IMR-90 (cell line): ENCODE results near the gene ZNF408. TPM values are rescaled to one million over a fixed set of nuclear protein-coding genes. Genes with fewer than 3 reads are reported as not detected.

Source experiments
- ATAC-seq: fragments of 200-7000 bp; cut with Tn5 transposase; 2 replicates; pipeline ENCODE4 v1.9.1; 2020; ENCODE audit warnings: low read depth, mild to moderate bottlenecking, moderate library complexity
- BruUV-seq: library from RNA; stranded (reverse); fragments of 400-500 nt; replicated peaks from 2 replicates; lab custom pipeline; 2021; lab: Mats Ljungman, UMichigan
- CTCF ChIA-PET: fragments of 300-600 bp; formaldehyde crosslinking; extraction: SDS; loops from one replicate; lab custom pipeline; 2021; ENCODE audit warnings: antibody characterized with exemption; lab: Yijun Ruan, JAX
- POLR2A ChIA-PET: fragments of 300-600 bp; sonication (Branson Sonifier 250); formaldehyde crosslinking; loops from one replicate; lab custom pipeline; 2022; ENCODE audit warnings: antibody characterized with exemption; ENCODE audit not compliant: unreplicated experiment; lab: Charles Lee
- DNase-seq: peaks from one replicate; pipeline ENCODE4 v3.0.0; 2013
- H2AFZ ChIP-seq: replicated peaks from 2 replicates; pipeline ENCODE3; 2013; ENCODE audit warnings: low read length, mild to moderate bottlenecking; ENCODE audit not compliant: poor library complexity
- H2AK5ac ChIP-seq: 2 replicates; pipeline ENCODE4 v1.6.1; 2013; ENCODE audit warnings: low read depth, low read length, inconsistent platforms
- H2AK9ac ChIP-seq: replicated peaks from 2 replicates; pipeline ENCODE3; 2013; ENCODE audit warnings: mild to moderate bottlenecking, low read depth, low read length, moderate library complexity; ENCODE audit not compliant: poor library complexity
- H2BK120ac ChIP-seq: 2 replicates; pipeline ENCODE4 v1.6.1; 2013; ENCODE audit warnings: low read depth, low read length, inconsistent platforms
- H2BK15ac ChIP-seq: 3 replicates; pipeline ENCODE4 v1.6.1; 2013; ENCODE audit warnings: low read depth, low read length, inconsistent platforms
- H2BK20ac ChIP-seq: 2 replicates; pipeline ENCODE4 v1.6.1; 2013; ENCODE audit warnings: low read depth, mild to moderate bottlenecking, inconsistent platforms, low read length, moderate library complexity
- H2BK5ac ChIP-seq: 2 replicates; pipeline ENCODE4 v1.6.1; 2013; ENCODE audit warnings: mild to moderate bottlenecking, low read depth, low read length, inconsistent platforms; ENCODE audit not compliant: poor library complexity, severe bottlenecking
- H3K14ac ChIP-seq: replicated peaks from 2 replicates; pipeline ENCODE4 v1.6.1; 2013; ENCODE audit warnings: low read depth, low read length, inconsistent platforms
- H3K18ac ChIP-seq: 2 replicates; pipeline ENCODE4 v1.6.1; 2013; ENCODE audit warnings: low read depth, low read length, control low read depth
- H3K23ac ChIP-seq: 2 replicates; pipeline ENCODE4 v1.6.1; 2013; ENCODE audit warnings: low read depth, low read length, inconsistent platforms
- H3K27ac ChIP-seq: 2 replicates; pipeline ENCODE4 v1.5.1; 2013; ENCODE audit warnings: mild to moderate bottlenecking, control low read depth, low read length; ENCODE audit not compliant: insufficient read depth
- H3K27me3 ChIP-seq: 2 replicates; pipeline ENCODE4 v1.6.1; 2013; ENCODE audit warnings: low read length; ENCODE audit not compliant: control insufficient read depth, insufficient read depth
- H3K36me3 ChIP-seq: 2 replicates; pipeline ENCODE4 v1.6.1; 2013; ENCODE audit warnings: low read length, mixed read lengths; ENCODE audit not compliant: control insufficient read depth, insufficient read depth
- H3K4ac ChIP-seq: 2 replicates; pipeline ENCODE4 v1.6.1; 2013; ENCODE audit warnings: low read depth, low read length, inconsistent platforms
- H3K4me1 ChIP-seq: 2 replicates; pipeline ENCODE4 v1.6.1; 2013; ENCODE audit warnings: low read length, mixed read lengths; ENCODE audit not compliant: control insufficient read depth, insufficient read depth
- H3K4me2 ChIP-seq: 2 replicates; pipeline ENCODE4 v1.6.1; 2013; ENCODE audit warnings: low read depth, mild to moderate bottlenecking, control low read depth, low read length, moderate library complexity
- H3K4me3 ChIP-seq: 2 replicates; pipeline ENCODE4 v1.5.1; 2013; ENCODE audit warnings: low read depth, mild to moderate bottlenecking, control low read depth, low read length, moderate library complexity; ENCODE audit not compliant: insufficient read depth
- H3K56ac ChIP-seq: 2 replicates; pipeline ENCODE4 v1.6.1; 2013; ENCODE audit warnings: low read length, inconsistent platforms; ENCODE audit not compliant: insufficient read depth; ENCODE audit errors: extremely low read depth
- H3K79me1 ChIP-seq, 2 experiments: 2 replicates each; pipeline ENCODE4 v1.6.1; 2013; ENCODE audit warnings: low read length in 2 of 2, inconsistent platforms in 1 of 2, low read depth in 1 of 2
- H3K9ac ChIP-seq: 2 replicates; pipeline ENCODE4 v1.6.1; 2013; ENCODE audit warnings: low read depth, low read length, control low read depth
- H3K9me1 ChIP-seq: 2 replicates; pipeline ENCODE4 v1.6.1; 2013; ENCODE audit warnings: low read length, inconsistent platforms; ENCODE audit not compliant: insufficient read depth
- H3K9me3 ChIP-seq: 2 replicates; pipeline ENCODE4 v1.6.1; 2013; ENCODE audit warnings: low read length; ENCODE audit not compliant: control insufficient read depth, insufficient read depth
- H4K20me1 ChIP-seq: 2 replicates; pipeline ENCODE4 v1.6.1; 2013; ENCODE audit warnings: low read length, inconsistent platforms; ENCODE audit not compliant: insufficient read depth
- H4K5ac ChIP-seq: 2 replicates; pipeline ENCODE4 v1.6.1; 2013; ENCODE audit warnings: mild to moderate bottlenecking, low read depth, low read length, control low read depth
- H4K8ac ChIP-seq, 2 experiments: 2 replicates each; pipeline ENCODE4 v1.6.1; 2013; ENCODE audit warnings: low read depth in 2 of 2, low read length in 2 of 2, control low read depth in 1 of 2, inconsistent platforms in 1 of 2
- H4K91ac ChIP-seq: 2 replicates; pipeline ENCODE4 v1.6.1; 2013; ENCODE audit warnings: low read depth, low read length, inconsistent platforms; ENCODE audit not compliant: insufficient read depth
- BHLHE40 ChIP-seq: fragments of 150-350 bp; IDR thresholded peaks from 2 replicates; pipeline ENCODE4 v1.6.1; 2016; ENCODE audit warnings: mild to moderate bottlenecking, low read depth, low read length
- CHD1 ChIP-seq: IDR thresholded peaks from 2 replicates; pipeline ENCODE4 v1.6.1; 2012; ENCODE audit warnings: low read depth, low read length, improper control_type of control experiment
- FOS ChIP-seq: fragments of 150-350 bp; IDR thresholded peaks from 2 replicates; pipeline ENCODE4 v1.6.1; 2016; ENCODE audit warnings: low read depth, low read length
- MAFK ChIP-seq: IDR thresholded peaks from 2 replicates; pipeline ENCODE4 v1.6.1; 2012; ENCODE audit warnings: low read depth, low read length, improper control_type of control experiment
- MAZ ChIP-seq: IDR thresholded peaks from 2 replicates; pipeline ENCODE4 v1.6.1; 2012; ENCODE audit warnings: low read depth, mild to moderate bottlenecking, low read length, improper control_type of control experiment, moderate library complexity, borderline replicate concordance
- MXI1 ChIP-seq: IDR thresholded peaks from 2 replicates; pipeline ENCODE4 v1.6.1; 2012; ENCODE audit warnings: low read depth, mild to moderate bottlenecking, low read length, moderate library complexity, borderline replicate concordance
- NFE2L2 ChIP-seq: fragments of 150-350 bp; IDR thresholded peaks from 2 replicates; pipeline ENCODE4 v1.6.1; 2016; ENCODE audit warnings: low read depth, mild to moderate bottlenecking, low read length
- POLR2A ChIP-seq: IDR thresholded peaks from 2 replicates; pipeline ENCODE4 v1.6.1; 2012; ENCODE audit warnings: mild to moderate bottlenecking, low read depth, low read length
- RAD21 ChIP-seq: IDR thresholded peaks from 2 replicates; pipeline ENCODE4 v1.6.1; 2012; ENCODE audit warnings: low read length, improper control_type of control experiment
- RCOR1 ChIP-seq: IDR thresholded peaks from 2 replicates; pipeline ENCODE4 v1.6.1; 2012; ENCODE audit warnings: mild to moderate bottlenecking, low read length, improper control_type of control experiment; ENCODE audit not compliant: insufficient replicate concordance
- RFX5 ChIP-seq: IDR thresholded peaks from 2 replicates; pipeline ENCODE4 v1.8.0; 2012; ENCODE audit warnings: low read depth, mild to moderate bottlenecking, low read length, moderate library complexity
- SMC3 ChIP-seq: fragments of 150-350 bp; IDR thresholded peaks from 2 replicates; pipeline ENCODE4 v1.6.1; 2016; ENCODE audit warnings: low read depth, mild to moderate bottlenecking, antibody characterized with exemption, low read length, moderate library complexity
- USF2 ChIP-seq: fragments of 150-350 bp; IDR thresholded peaks from 2 replicates; pipeline ENCODE4 v1.6.1; 2017; ENCODE audit warnings: mild to moderate bottlenecking, antibody characterized with exemption, low read length, low read depth
- whole genome bisulfite sequencing, 2 experiments: methylation state at CpG; one replicate each; pipeline versions ENCODE4 v1.1.5 to v1.1.7; 2013; ENCODE audit warnings: missing lambda C conversion rate in 2 of 2; ENCODE audit not compliant: insufficient read length in 1 of 2; ENCODE audit errors: extremely low coverage in 2 of 2; 5-methylcytosine and 5-hydroxymethylcytosine counted together
- dilution Hi-C: fragments of 300-500 bp; cut with HindIII; formaldehyde crosslinking; loops from one replicate; pipeline ENCODE4 v1.14.3; 2018; ENCODE audit warnings: low sequenced_read_pairs; ENCODE audit not compliant: unreplicated experiment
- in situ Hi-C: fragments of 300-500 bp; cut with MboI; formaldehyde crosslinking; loops from 3 replicates; pipeline ENCODE4 v1.14.3; 2019; ENCODE audit warnings: low sequenced_read_pairs, inconsistent platforms, mixed read lengths
- intact Hi-C: fragments of 100-400 bp; cut with micrococcal nuclease; formaldehyde crosslinking; loops from 2 replicates; pipeline ENCODE4 v1.10.0; 2022
- polyA plus RNA-seq, 3 experiments: library from polyadenylated mRNA; depleted of rRNA; stranded (reverse); fragments of >200 nt; gene quantifications; 2 replicates each; pipeline ENCODE4 v1.2.3, GENCODE V29; 2012; ENCODE audit warnings: low replicate concordance in 1 of 3
- total RNA-seq: library from RNA; depleted of rRNA; stranded (reverse); fragments of >200 nt; gene quantifications from 2 replicates; pipeline ENCODE4 v1.2.3, GENCODE V29; 2012
- TF ChIP-seq, protein P1 (sequence below): fragments of 150-350 bp; IDR thresholded peaks from 2 replicates; pipeline ENCODE4 v1.6.1; 2016; ENCODE audit warnings: low read depth, mild to moderate bottlenecking, low read length, moderate library complexity, borderline replicate concordance
- TF ChIP-seq, protein P2 (sequence below): conservative IDR thresholded peaks from 2 replicates; pipeline ENCODE4 v1.5.1; 2012; ENCODE audit warnings: mild to moderate bottlenecking, low read depth, low read length, improper control_type of control experiment

Gene ZNF408
- total and polyA plus RNA-seq, 2 of the 4 experiments (the other 2 are of a cell fraction) = 9.5 to 11.1 TPM

GRCh38 chr11:46741600-46742484 is 41.0 kb downstream of the ZNF408 start:
- H3K4ac ChIP-seq = no peak overlapping the region
- no TSS peak for BruUV-seq
- H3K4me2 ChIP-seq = no peak overlapping the region
- dilution Hi-C loops = no loop called here
- H2BK120ac ChIP-seq = no peak overlapping the region
- H3K14ac ChIP-seq = no peak overlapping the region
- H3K4me1 ChIP-seq = peaks cover 4% of the 10 kb centered on the region
- H3K36me3 ChIP-seq = peaks cover 39% of the 10 kb centered on the region
- no peaks in the 10 kb centered on the region for H3K27me3 ChIP-seq
- WGBS, 2 experiments = 93% methylated on average over 3 of the region's 12 CpGs; no CpG with 5 or more reads in 1 of the 2 experiments
- ChIA-PET CTCF (no interaction called here), POLR2A (no interaction called here)
- no peak overlapping the region for H3K4me3 ChIP-seq
- in situ Hi-C loops = no loop called here
- H2BK5ac ChIP-seq = no peak overlapping the region
- no peak overlapping the region for H2AK9ac ChIP-seq
- H3K56ac ChIP-seq = no peak overlapping the region
- H3K27ac ChIP-seq = no peak overlapping the region
- no peak overlapping the region for H4K91ac ChIP-seq
- no peak for DNase-seq
- peaks cover 4% of the 10 kb centered on the region; the same call in 1 of the 2 replicates for H3K9me1 ChIP-seq
- intact Hi-C loops = no loop called here
- no peak overlapping the region for H3K18ac ChIP-seq
- H4K5ac ChIP-seq = no peak overlapping the region
- H3K9me3 ChIP-seq = no peaks in the 10 kb centered on the region
- no peak overlapping the region for H2BK15ac ChIP-seq
- no peak for ATAC-seq
- no peak overlapping the region for H3K23ac ChIP-seq
- no peak overlapping the region for H2BK20ac ChIP-seq
- no peak overlapping the region for H2AK5ac ChIP-seq
- no peak overlapping the region for H4K8ac ChIP-seq
- H3K79me1 ChIP-seq = peaks cover 0 to 3% of the 10 kb centered on the region in 2 experiments; a peak in 2 of 4 replicates
- H4K20me1 ChIP-seq = peaks cover 3% of the 10 kb centered on the region; the same call in 1 of the 2 replicates
- H3K9ac ChIP-seq = no peak overlapping the region
- no peak overlapping the region for H2AFZ ChIP-seq
- TF ChIP-seq MAZ = no peak
- TF ChIP-seq FOS = no peak
- TF ChIP-seq MXI1 = no peak
- TF ChIP-seq RAD21 = no peak
- TF ChIP-seq RFX5 = no peak
- no peak for TF ChIP-seq POLR2A
- no peak for TF ChIP-seq USF2
- TF ChIP-seq BHLHE40 = no peak
- TF ChIP-seq, protein P1, sequence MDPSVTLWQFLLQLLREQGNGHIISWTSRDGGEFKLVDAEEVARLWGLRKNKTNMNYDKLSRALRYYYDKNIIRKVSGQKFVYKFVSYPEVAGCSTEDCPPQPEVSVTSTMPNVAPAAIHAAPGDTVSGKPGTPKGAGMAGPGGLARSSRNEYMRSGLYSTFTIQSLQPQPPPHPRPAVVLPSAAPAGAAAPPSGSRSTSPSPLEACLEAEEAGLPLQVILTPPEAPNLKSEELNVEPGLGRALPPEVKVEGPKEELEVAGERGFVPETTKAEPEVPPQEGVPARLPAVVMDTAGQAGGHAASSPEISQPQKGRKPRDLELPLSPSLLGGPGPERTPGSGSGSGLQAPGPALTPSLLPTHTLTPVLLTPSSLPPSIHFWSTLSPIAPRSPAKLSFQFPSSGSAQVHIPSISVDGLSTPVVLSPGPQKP = no peak
- TF ChIP-seq, protein P2, sequence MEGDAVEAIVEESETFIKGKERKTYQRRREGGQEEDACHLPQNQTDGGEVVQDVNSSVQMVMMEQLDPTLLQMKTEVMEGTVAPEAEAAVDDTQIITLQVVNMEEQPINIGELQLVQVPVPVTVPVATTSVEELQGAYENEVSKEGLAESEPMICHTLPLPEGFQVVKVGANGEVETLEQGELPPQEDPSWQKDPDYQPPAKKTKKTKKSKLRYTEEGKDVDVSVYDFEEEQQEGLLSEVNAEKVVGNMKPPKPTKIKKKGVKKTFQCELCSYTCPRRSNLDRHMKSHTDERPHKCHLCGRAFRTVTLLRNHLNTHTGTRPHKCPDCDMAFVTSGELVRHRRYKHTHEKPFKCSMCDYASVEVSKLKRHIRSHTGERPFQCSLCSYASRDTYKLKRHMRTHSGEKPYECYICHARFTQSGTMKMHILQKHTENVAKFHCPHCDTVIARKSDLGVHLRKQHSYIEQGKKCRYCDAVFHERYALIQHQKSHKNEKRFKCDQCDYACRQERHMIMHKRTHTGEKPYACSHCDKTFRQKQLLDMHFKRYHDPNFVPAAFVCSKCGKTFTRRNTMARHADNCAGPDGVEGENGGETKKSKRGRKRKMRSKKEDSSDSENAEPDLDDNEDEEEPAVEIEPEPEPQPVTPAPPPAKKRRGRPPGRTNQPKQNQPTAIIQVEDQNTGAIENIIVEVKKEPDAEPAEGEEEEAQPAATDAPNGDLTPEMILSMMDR = no peak
- no peak for TF ChIP-seq CHD1
- TF ChIP-seq RCOR1 = no peak
- TF ChIP-seq MAFK = no peak
- TF ChIP-seq SMC3 = no peak
- TF ChIP-seq NFE2L2 = no peak
